Measurements from ENCODE around the gene RAB11B. TPM values are rescaled to one million over a fixed set of nuclear protein-coding genes. Genes with fewer than 3 reads are reported as not detected.
A peak's percentile ranks its signal among the peaks of the same experiment; 100 is the strongest.
"Not testable (repeated sequence)": the region's sequence is repeated elsewhere in the genome, so short reads cannot be mapped to it uniquely, and the experiment has no call there.

RAB11B gene
- total RNA-seq: 10 to 100 TPM; 47.7 to 50.4 TPM

GRCh38 chr19:8389891-8390616 is at the start of gene RAB11B:
Gene RAB11B (plus strand): TSS chr19:8390360. CDS start chr19:8390417, 57 bp downstream.
- peak; percentile 99 to 100 (median 100) for DNase-seq
- intact Hi-C loops (cut with DNase I): no loop called here
- 0 to 1% methylated on average over 17 to 58 of the region's 70 CpGs for WGBS, 2 donors
- Histone ChIP-seq H3K27ac (peak within 1 kb of the TSS; percentile 100), H3K9me3 (no peaks in the 10 kb centered on the region), H3K4me1 (peaks cover 90% of the 10 kb centered on the region), H3K4me3 (peak within 1 kb of the TSS; percentile 72 to 75), H3K36me3 (replicated peaks in 1 of 2; ENCODE audit: insufficient read depth in 1 of 2, low read depth in 2 of 2) (no peaks in the 10 kb centered on the region), H3K27me3 (no peaks in the 10 kb centered on the region)
- peak; percentile 86 for ATAC-seq
- TF ChIP-seq POLR2A (IDR thresholded peaks at IDR 0.05): peak; percentile 79 to 89 (median 82)
- TF ChIP-seq CTCF (IDR thresholded peaks at IDR 0.05): peak in 1 of 7 experiments; percentile 6

- H3K9me3 ChIP-seq; H3K27me3 ChIP-seq; DNase-seq; H3K36me3 ChIP-seq (replicated peaks in 1 of 2; ENCODE audit: insufficient read depth in 1 of 2, low read depth in 2 of 2); ATAC-seq; H3K4me1 ChIP-seq; H3K4me3 ChIP-seq; intact Hi-C loops (cut with DNase I): not testable (repeated sequence)
- 94 to 98% methylated on average over 4 of the region's 4 CpGs for WGBS, 2 donors
- H3K27ac ChIP-seq: peak overlapping the region in 1 of 4 donors; percentile 30
Observed at GRCh38 chr19:8341504-8341903, 48.7 kb upstream of the RAB11B start.

- peak overlapping the region in 2 of 4 donors; percentile 30 to 43 for H3K27ac ChIP-seq
- intact Hi-C loops (cut with DNase I): no loop called here
- ATAC-seq (no peak), DNase-seq (no peak)
- no peak overlapping the region for H3K4me3 ChIP-seq
- peaks cover 6% of the 10 kb centered on the region for H3K4me1 ChIP-seq
- no peaks in the 10 kb centered on the region for H3K9me3 ChIP-seq
- H3K36me3 ChIP-seq (replicated peaks in 1 of 2; ENCODE audit: insufficient read depth in 1 of 2, low read depth in 2 of 2): no peaks in the 10 kb centered on the region
- TF ChIP-seq CTCF (IDR thresholded peaks at IDR 0.05) (no peak), POLR2A (IDR thresholded peaks at IDR 0.05) (no peak)
- WGBS, 2 donors: 47% methylated on average over 14 of the region's 14 CpGs; no CpG with 5 or more reads in 1 of the 2 donors
- H3K27me3 ChIP-seq: no peaks in the 10 kb centered on the region
Observed at GRCh38 chr19:8342316-8342683, 47.9 kb upstream of the RAB11B start.

- TF ChIP-seq POLR2A (IDR thresholded peaks at IDR 0.05) (peak; percentile 15 to 49 (median 39)), CTCF (IDR thresholded peaks at IDR 0.05) (peak in 3 of 7 experiments; percentile 12 to 33 (median 17))
- Histone ChIP-seq H3K27ac (peak within 1 kb of the TSS in 3 of 4 donors; percentile 8 to 64 (median 53)), H3K27me3 (no peaks in the 10 kb centered on the region), H3K9me3 (no peaks in the 10 kb centered on the region), H3K4me1 (peaks cover 6% of the 10 kb centered on the region), H3K36me3 (replicated peaks in 1 of 2; ENCODE audit: insufficient read depth in 1 of 2, low read depth in 2 of 2) (no peaks in the 10 kb centered on the region), H3K4me3 (peak within 1 kb of the TSS in 1 of 2 donors; percentile 22)
- ATAC-seq (peak; percentile 98), DNase-seq (peak; percentile 92 to 97 (median 96))
- intact Hi-C loops (cut with DNase I): no loop called here
- 10 to 43% methylated on average over 12 to 52 of the region's 65 CpGs for WGBS, 2 donors
Observed at GRCh38 chr19:8342684-8343482, 47.3 kb upstream of the RAB11B start, which contains the start of gene KANK3. Gene KANK3 (minus strand): TSS chr19:8343262. CDS start chr19:8337828, 5,434 bp downstream.

GRCh38 chr19:8343483-8343844 is 46.7 kb upstream of the RAB11B start:
- Histone ChIP-seq H3K36me3 (replicated peaks in 1 of 2; ENCODE audit: insufficient read depth in 1 of 2, low read depth in 2 of 2) (no peaks in the 10 kb centered on the region), H3K27ac (no peak overlapping the region), H3K4me1 (peaks cover 6% of the 10 kb centered on the region), H3K27me3 (no peaks in the 10 kb centered on the region), H3K4me3 (no peak overlapping the region), H3K9me3 (no peaks in the 10 kb centered on the region)
- WGBS, 2 donors: 39% methylated on average over 11 of the region's 11 CpGs
- TF ChIP-seq CTCF (IDR thresholded peaks at IDR 0.05): no peak
- no peak for TF ChIP-seq POLR2A (IDR thresholded peaks at IDR 0.05)
- intact Hi-C loops (cut with DNase I): no loop called here
- no peak for ATAC-seq
- no peak for DNase-seq

- H3K36me3 ChIP-seq (replicated peaks in 1 of 2; ENCODE audit: insufficient read depth in 1 of 2, low read depth in 2 of 2); ATAC-seq; H3K9me3 ChIP-seq; DNase-seq; H3K27ac ChIP-seq; H3K4me3 ChIP-seq; H3K27me3 ChIP-seq: not testable (repeated sequence)
- peaks cover 22% of the 10 kb centered on the region for H3K4me1 ChIP-seq
- 68 to 73% methylated on average over 8 of the region's 8 CpGs for WGBS, 2 donors
- intact Hi-C loops (cut with DNase I): loop anchor here (5.0 to 10.0 kb wide), 2 partner anchors 158 to 225 kb away; partner anchors contain the start of gene MYO1F
Observed at GRCh38 chr19:8349629-8350372, 40.4 kb upstream of the RAB11B start.
